SJCRH30 (cell line): ENCODE measurements around the gene ARFGEF2. TPM values are rescaled to one million over a fixed set of nuclear protein-coding genes. Genes with fewer than 3 reads are reported as not detected.
"Not testable (repeated sequence)": the region's sequence is repeated elsewhere in the genome, so short reads cannot be mapped to it uniquely, and the experiment has no call there.

Experiments used
- DNase-seq, 2 experiments: peaks; one replicate each; pipeline ENCODE4 v3.0.0-alpha.2; 2015 to 2020
- H3K27ac ChIP-seq: fragments of 250-450 bp; sonication (Bioruptor Pico); 2 replicates; pipeline ENCODE4 v1.5.1; 2020; ENCODE audit warnings: mild to moderate bottlenecking, moderate library complexity
- H3K27me3 ChIP-seq: fragments of 250-450 bp; sonication (Bioruptor Pico); 2 replicates; pipeline ENCODE4 v1.5.1; 2020; ENCODE audit warnings: mild to moderate bottlenecking, moderate library complexity
- H3K36me3 ChIP-seq: fragments of 250-450 bp; sonication (Bioruptor Pico); 2 replicates; pipeline ENCODE4 v1.5.1; 2020; ENCODE audit warnings: mild to moderate bottlenecking, moderate library complexity
- H3K4me1 ChIP-seq: fragments of 250-450 bp; sonication (Bioruptor Pico); 2 replicates; pipeline ENCODE4 v1.5.1; 2020; ENCODE audit warnings: mild to moderate bottlenecking, moderate library complexity
- H3K4me3 ChIP-seq: fragments of 250-450 bp; sonication (Bioruptor Pico); 2 replicates; pipeline ENCODE4 v1.5.1; 2020; ENCODE audit warnings: mild to moderate bottlenecking, moderate library complexity
- H3K9me3 ChIP-seq: fragments of 250-450 bp; sonication (Bioruptor Pico); replicated peaks from 2 replicates; pipeline ENCODE4 v1.5.1; 2020; ENCODE audit warnings: mild to moderate bottlenecking, moderate library complexity
- total RNA-seq: library from RNA; depleted of rRNA; stranded (reverse); fragments of >200 nt; shearing (Covaris generic); gene quantifications from 2 replicates; pipeline ENCODE4 v1.2.3, GENCODE V29; 2014; rRNA removed

The ARFGEF2 gene
- total RNA-seq, 1 experiment from 2014 or later, result 38.2 TPM

- Histone ChIP-seq H3K9me3 (no peaks in the 10 kb centered on the region), H3K4me3 (no peak overlapping the region), H3K27ac (no peak overlapping the region), H3K4me1 (peaks cover 7% of the 10 kb centered on the region; the same call in 1 of the 2 replicates), H3K36me3 (peaks cover 79% of the 10 kb centered on the region), H3K27me3 (no peaks in the 10 kb centered on the region)
- peak in 1 of 2 experiments; percentile 44 for DNase-seq
These were observed 130.8 kb downstream of the ARFGEF2 start for GRCh38 chr20:49052334-49052733.

DNA sequence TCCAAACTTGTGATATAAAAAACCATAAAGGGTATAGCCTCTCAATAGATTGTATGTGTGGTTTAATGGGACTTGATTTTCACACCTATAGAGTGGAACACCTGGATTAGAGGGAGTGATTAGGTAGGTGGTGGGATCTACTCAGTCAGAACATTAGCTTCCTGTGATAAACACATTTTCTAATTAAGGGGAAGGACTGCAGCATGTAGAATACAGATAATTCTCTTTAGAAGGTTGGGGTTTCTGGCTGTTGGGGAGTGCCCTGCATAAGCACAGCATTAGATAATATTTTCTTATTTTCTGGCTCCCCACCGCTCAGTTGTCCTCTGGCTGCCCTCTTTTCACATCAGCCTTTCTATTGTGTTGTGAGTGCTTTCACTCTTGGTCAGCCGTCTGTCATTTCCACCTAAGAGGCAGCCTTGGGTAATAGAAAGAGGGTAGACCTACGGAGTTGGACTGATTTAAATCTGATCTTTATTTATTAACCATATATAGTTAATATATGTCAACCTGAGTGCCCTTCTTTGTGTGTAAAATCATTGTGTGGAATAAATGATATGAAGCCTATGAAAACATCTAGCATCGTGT, 132.6 kb downstream of the ARFGEF2 start:
- H3K4me3 ChIP-seq, result no peak overlapping the region
- DNase-seq, result no peak
- no peaks in the 10 kb centered on the region for H3K9me3 ChIP-seq
- peaks cover 7% of the 10 kb centered on the region; the same call in 1 of the 2 replicates for H3K4me1 ChIP-seq
- no peaks in the 10 kb centered on the region for H3K27me3 ChIP-seq
- no peak overlapping the region for H3K27ac ChIP-seq
- H3K36me3 ChIP-seq, result peaks cover 84% of the 10 kb centered on the region

- H3K36me3 ChIP-seq, result peaks cover 97% of the 10 kb centered on the region
These were observed 141.8 kb downstream of the ARFGEF2 start for GRCh38 chr20:49063279-49063678.

DNA sequence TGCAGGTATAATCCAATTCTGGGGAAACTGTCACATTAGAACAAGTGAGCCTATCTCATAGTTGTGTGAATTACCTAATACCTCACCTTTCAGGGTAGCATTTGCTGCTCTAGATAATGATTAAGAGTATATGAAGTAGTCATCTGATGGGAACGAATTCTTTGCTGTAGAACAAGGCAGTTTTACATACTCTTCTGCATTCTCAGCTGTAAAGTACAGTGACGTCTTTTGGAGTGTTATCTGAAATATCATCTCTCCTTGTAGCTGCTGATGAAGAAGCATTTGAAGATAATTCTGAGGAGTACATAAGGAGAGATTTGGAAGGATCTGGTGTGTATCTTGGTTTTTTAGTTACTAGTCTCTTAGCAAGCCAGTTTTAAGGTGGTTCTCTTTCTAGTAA, 153.0 kb downstream of the ARFGEF2 start:
- Histone ChIP-seq H3K36me3 (peaks cover 95% of the 10 kb centered on the region), H3K27me3 (no peaks in the 10 kb centered on the region), H3K4me3 (no peak overlapping the region), H3K27ac (no peak overlapping the region), H3K9me3 (no peaks in the 10 kb centered on the region), H3K4me1 (no peaks in the 10 kb centered on the region)
- no peak for DNase-seq

More at GRCh38 chr20:49063279-49063678, 141.8 kb downstream of the ARFGEF2 start:
- Histone ChIP-seq H3K27ac (no peak overlapping the region), H3K4me1 (no peaks in the 10 kb centered on the region), H3K27me3 (no peaks in the 10 kb centered on the region), H3K4me3 (no peak overlapping the region), H3K9me3 (no peaks in the 10 kb centered on the region)
- DNase-seq, result no peak

DNA sequence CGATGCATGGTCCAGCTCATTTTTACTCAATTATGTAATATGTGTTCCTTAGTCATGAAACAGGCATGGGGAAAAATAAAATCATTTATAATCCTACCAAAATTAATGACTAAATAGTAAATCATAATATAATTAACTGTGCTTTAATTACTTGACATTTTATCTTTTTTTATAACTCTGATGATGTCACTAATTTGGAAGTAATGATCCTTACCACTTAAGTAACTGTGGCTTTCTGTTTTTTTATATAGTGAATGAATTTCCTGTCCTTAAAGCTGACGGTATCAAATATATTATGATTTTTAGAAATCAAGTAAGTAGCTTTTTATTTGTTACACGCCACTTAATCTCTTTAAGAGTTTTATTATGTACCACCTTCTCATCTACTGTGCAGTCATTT, 156.8 kb downstream of the ARFGEF2 start:
- Histone ChIP-seq H3K4me1 (no peaks in the 10 kb centered on the region), H3K36me3 (peaks cover 96% of the 10 kb centered on the region), H3K4me3 (no peak overlapping the region), H3K27me3 (no peaks in the 10 kb centered on the region), H3K27ac (no peak overlapping the region), H3K9me3 (no peaks in the 10 kb centered on the region)
- no peak for DNase-seq

GRCh38 chr20:49082295-49082694, 160.8 kb downstream of the ARFGEF2 start:
- not testable (repeated sequence) for H3K27me3 ChIP-seq, H3K4me3 ChIP-seq, DNase-seq, H3K4me1 ChIP-seq, H3K27ac ChIP-seq, H3K9me3 ChIP-seq
- peaks cover 95% of the 10 kb centered on the region for H3K36me3 ChIP-seq

Other genes starting within 250 kb of the ARFGEF2 start
- gene PREX1, start 93.7 kb upstream of the ARFGEF2 start, total RNA-seq, result 88.9 and 92.8 TPM in 2 replicates
- gene CSE1L, start 124.6 kb downstream of the ARFGEF2 start, total RNA-seq, result 537 and 556 TPM in 2 replicates